Fibroblast of lung (primary cell): ENCODE results near the gene ABHD17C. TPM values are rescaled to one million over a fixed set of nuclear protein-coding genes. Genes with fewer than 3 reads are reported as not detected.

Experiments used
- DNase-seq, 2 donors: peaks; one replicate each; pipeline versions ENCODE4 v3.0.0 to v3.0.0-alpha.2; 2010; ENCODE audit warnings: low read depth in 2 of 2
- H2AFZ ChIP-seq: 2 replicates; pipeline ENCODE4 v1.5.1; 2012; ENCODE audit warnings: low read length, control low read depth, inconsistent platforms
- H3K27ac ChIP-seq: 2 replicates; pipeline ENCODE4 v1.5.1; 2011; ENCODE audit warnings: low read length, control low read depth; ENCODE audit not compliant: insufficient read depth
- H3K27me3 ChIP-seq: 2 replicates; pipeline ENCODE4 v1.5.1; 2011; ENCODE audit warnings: mild to moderate bottlenecking, low read length; ENCODE audit not compliant: control insufficient read depth, insufficient read depth
- H3K36me3 ChIP-seq: 2 replicates; pipeline ENCODE4 v1.5.1; 2011; ENCODE audit warnings: low read length; ENCODE audit not compliant: control insufficient read depth, insufficient read depth
- H3K4me1 ChIP-seq: 2 replicates; pipeline ENCODE4 v1.5.1; 2011; ENCODE audit warnings: low read length; ENCODE audit not compliant: control insufficient read depth, insufficient read depth; ENCODE audit errors: extremely low read depth
- H3K4me2 ChIP-seq: 2 replicates; pipeline ENCODE4 v1.5.1; 2011; ENCODE audit warnings: low read length, control low read depth; ENCODE audit not compliant: insufficient read depth; ENCODE audit errors: extremely low read depth
- H3K4me3 ChIP-seq, 4 experiments: fragments of 200-600 bp in 1 of 4; sonication (generic) in 1 of 4; replicated peaks in 1 of 4; 2 replicates each; pipeline ENCODE4 v1.5.1; 2011 to 2016; ENCODE audit warnings: low read length in 4 of 4, low read depth in 3 of 4, mild to moderate bottlenecking in 3 of 4, control low read depth in 2 of 4, inconsistent platforms in 1 of 4, mixed read lengths in 1 of 4; ENCODE audit not compliant: insufficient read depth in 1 of 4; ENCODE audit errors: control extremely low read depth in 1 of 4
- H3K79me2 ChIP-seq: 2 replicates; pipeline ENCODE4 v1.5.1; 2012; ENCODE audit warnings: mild to moderate bottlenecking, low read length, inconsistent platforms; ENCODE audit not compliant: control insufficient read depth, insufficient read depth
- H3K9ac ChIP-seq: 2 replicates; pipeline ENCODE4 v1.5.1; 2011; ENCODE audit warnings: mild to moderate bottlenecking, low read length, control low read depth; ENCODE audit not compliant: insufficient read depth
- H3K9me3 ChIP-seq: 2 replicates; pipeline ENCODE4 v1.5.1; 2012; ENCODE audit warnings: low read depth, low read length; ENCODE audit not compliant: control insufficient read depth, insufficient read depth
- H4K20me1 ChIP-seq: 2 replicates; pipeline ENCODE4 v1.5.1; 2011; ENCODE audit warnings: low read length; ENCODE audit not compliant: control insufficient read depth, insufficient read depth; ENCODE audit errors: extremely low read depth
- CTCF ChIP-seq, 2 donors: IDR thresholded peaks in 1 of 2; conservative IDR thresholded peaks in 1 of 2; 1 replicate in 1 of 2; 2 replicates in 1 of 2; pipeline ENCODE4 v1.5.1; 2011 to 2012; ENCODE audit warnings: low read length in 2 of 2, control low read depth in 1 of 2, inconsistent platforms in 1 of 2, low read depth in 1 of 2, mild to moderate bottlenecking in 1 of 2
- EZH2 ChIP-seq: IDR thresholded peaks from 2 replicates; pipeline ENCODE4 v1.5.1; 2012; ENCODE audit warnings: low read length, control low read depth, mild to moderate bottlenecking; ENCODE audit errors: missing control alignments
- polyA plus RNA-seq, 2 donors: library from polyadenylated mRNA; depleted of rRNA in 1 of 2; stranded (reverse) in 1 of 2; unstranded in 1 of 2; fragments of >200 nt; gene quantifications; 2 replicates each; pipeline ENCODE4 v1.2.1, GENCODE V29; 2011 to 2012; ENCODE audit warnings: missing spikeins in 1 of 2
- total RNA-seq: library from RNA; depleted of rRNA; stranded (reverse); fragments of >200 nt; gene quantifications from 2 replicates; pipeline ENCODE4 v1.2.1, GENCODE V29; 2014

Gene ABHD17C
- total and polyA plus RNA-seq, 2 donors (not counting 1 experiment from before 2014, with no cell fraction given), result 14.0 to 38.7 TPM

GRCh38 chr15:80703081-80703480 lies 8.0 kb downstream of the ABHD17C start:
- Histone ChIP-seq H3K9ac (no peak overlapping the region), H3K4me1 (peaks cover 2% of the 10 kb centered on the region), H3K4me3 (no peak overlapping the region), H3K27me3 (no peaks in the 10 kb centered on the region), H3K9me3 (no peaks in the 10 kb centered on the region), H3K27ac (no peak overlapping the region), H3K36me3 (peaks cover 7% of the 10 kb centered on the region), H3K79me2 (peaks cover 89% of the 10 kb centered on the region), H4K20me1 (no peaks in the 10 kb centered on the region), H3K4me2 (peak overlapping the region; percentile 40), H2AFZ (no peak overlapping the region)
- TF ChIP-seq CTCF (conservative IDR thresholded peaks at IDR 0.05 in 1 of 2, IDR thresholded peaks at IDR 0.05 in 1 of 2; ENCODE audit: low read depth in 1 of 2, low read length in 2 of 2) (no peak), EZH2 (no peak)
- DNase-seq, result no peak

- Histone ChIP-seq H2AFZ (no peak overlapping the region), H3K9me3 (no peaks in the 10 kb centered on the region), H3K4me3 (no peak overlapping the region), H3K27me3 (no peaks in the 10 kb centered on the region), H3K79me2 (peaks cover 83% of the 10 kb centered on the region), H3K4me2 (no peak overlapping the region), H4K20me1 (no peaks in the 10 kb centered on the region), H3K9ac (no peak overlapping the region), H3K27ac (no peak overlapping the region), H3K36me3 (peaks cover 3% of the 10 kb centered on the region), H3K4me1 (no peaks in the 10 kb centered on the region)
- peak in 1 of 2 donors; percentile 19 for DNase-seq
- no peak for TF ChIP-seq CTCF (conservative IDR thresholded peaks at IDR 0.05 in 1 of 2, IDR thresholded peaks at IDR 0.05 in 1 of 2; ENCODE audit: low read depth in 1 of 2, low read length in 2 of 2)
- no peak for TF ChIP-seq EZH2
Observed at GRCh38 chr15:80703965-80704364, 8.9 kb downstream of the ABHD17C start.

- no peaks in the 10 kb centered on the region for H3K9me3 ChIP-seq
- TF ChIP-seq CTCF (conservative IDR thresholded peaks at IDR 0.05 in 1 of 2, IDR thresholded peaks at IDR 0.05 in 1 of 2; ENCODE audit: low read depth in 1 of 2, low read length in 2 of 2) (no peak), EZH2 (no peak)
- no peak overlapping the region for H3K4me2 ChIP-seq
- no peaks in the 10 kb centered on the region for H3K27me3 ChIP-seq
- no peaks in the 10 kb centered on the region for H4K20me1 ChIP-seq
- no peaks in the 10 kb centered on the region for H3K4me1 ChIP-seq
- peak in 1 of 2 donors; percentile 11 for DNase-seq
- no peak overlapping the region for H3K27ac ChIP-seq
- no peak overlapping the region for H2AFZ ChIP-seq
- H3K79me2 ChIP-seq, result peaks cover 74% of the 10 kb centered on the region
- peaks cover 3% of the 10 kb centered on the region for H3K36me3 ChIP-seq
- no peak overlapping the region for H3K9ac ChIP-seq
- H3K4me3 ChIP-seq, result no peak overlapping the region
Observed at GRCh38 chr15:80706161-80706560, 11.1 kb downstream of the ABHD17C start.
